T-helper 17 cell (primary cell): ENCODE measurements around the gene CAMSAP1. TPM values are rescaled to one million over a fixed set of nuclear protein-coding genes. Genes with fewer than 3 reads are reported as not detected.

Experiments used
- ATAC-seq: fragments of 150-1000 bp; cut with Tn5 transposase; 2 replicates; pipeline ENCODE4 v1.10.0; 2021; ENCODE audit warnings: mild to moderate bottlenecking, moderate library complexity
- DNase-seq, 3 donors: peaks; one replicate each; pipeline versions ENCODE4 v3.0.0 to v3.0.0-alpha.2; 2020 to 2021
- H3K9me3 ChIP-seq: one replicate; pipeline ENCODE4 v1.7.0; 2013; ENCODE audit warnings: low read length, mild to moderate bottlenecking; ENCODE audit not compliant: control insufficient read depth, poor library complexity, severe bottlenecking
- H3K27ac Mint-ChIP-seq: one replicate; pipeline ENCODE4 v1.8.0; 2022; ENCODE audit warnings: mild to moderate bottlenecking, moderate library complexity, mixed read lengths
- H3K27me3 Mint-ChIP-seq: one replicate; pipeline ENCODE4 v1.8.0; 2022; ENCODE audit warnings: mixed read lengths
- H3K36me3 Mint-ChIP-seq: one replicate; pipeline ENCODE4 v1.8.0; 2022; ENCODE audit warnings: low read depth, mixed read lengths
- H3K4me1 Mint-ChIP-seq: one replicate; pipeline ENCODE4 v1.8.0; 2022; ENCODE audit warnings: mild to moderate bottlenecking, mixed read lengths
- H3K4me3 Mint-ChIP-seq: one replicate; pipeline ENCODE4 v1.8.0; 2022; ENCODE audit warnings: mild to moderate bottlenecking, moderate library complexity, mixed read lengths
- total RNA-seq, 4 donors: library from RNA in 2 of 4; stranded (reverse) in 2 of 4; gene quantifications; one replicate each; pipeline ENCODE4 v1.2.3 and lab custom pipeline; 2022 to 2026

The CAMSAP1 gene
- total RNA-seq, 2 donors from 2014 or later: 32.6 to 39.3 TPM

- Mint-ChIP-seq H3K4me1 (peaks cover 57% of the 10 kb centered on the region), H3K27ac (peak overlapping the region; percentile 97), H3K27me3 (no peaks in the 10 kb centered on the region), H3K4me3 (peak overlapping the region; percentile 66), H3K36me3 (peaks cover 4% of the 10 kb centered on the region)
- ATAC-seq (peak; percentile 46), DNase-seq (peak in 1 of 3 donors; percentile 36)
- no peaks in the 10 kb centered on the region for H3K9me3 ChIP-seq
Observed at GRCh38 chr9:135883410-135884089, 23.8 kb downstream of the CAMSAP1 start.

DNA sequence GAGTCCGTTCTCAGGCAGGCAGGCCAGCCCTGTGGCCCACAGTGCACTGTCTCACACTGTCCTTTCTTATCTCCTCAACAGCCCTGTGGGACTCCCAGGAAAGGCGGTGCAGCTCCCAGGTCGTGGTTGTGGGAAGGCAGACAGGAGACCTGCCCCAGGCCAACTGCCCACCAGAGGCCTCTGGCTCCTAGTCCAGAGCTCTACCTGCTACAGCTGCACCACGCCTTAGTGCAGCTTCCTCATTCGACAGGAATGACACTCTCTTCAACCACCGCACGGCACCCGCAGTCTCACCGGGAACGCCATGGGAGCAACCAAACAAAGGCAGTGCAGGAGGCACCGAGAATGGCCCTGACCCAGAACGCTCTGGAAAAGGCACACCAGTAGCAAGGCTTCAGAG lies 25.3 kb downstream of the CAMSAP1 start:
- H3K36me3 Mint-ChIP-seq: peaks cover 4% of the 10 kb centered on the region
- H3K27me3 Mint-ChIP-seq: no peaks in the 10 kb centered on the region
- DNase-seq: no peak
- H3K27ac Mint-ChIP-seq: peak overlapping the region; percentile 97
- peaks cover 61% of the 10 kb centered on the region for H3K4me1 Mint-ChIP-seq
- H3K4me3 Mint-ChIP-seq: no peak overlapping the region
- no peak for ATAC-seq
- H3K9me3 ChIP-seq: no peaks in the 10 kb centered on the region

GRCh38 chr9:135880438-135880837 lies 26.9 kb downstream of the CAMSAP1 start:
- Mint-ChIP-seq H3K27ac (no peak overlapping the region), H3K4me1 (peaks cover 51% of the 10 kb centered on the region), H3K4me3 (no peak overlapping the region), H3K36me3 (peaks cover 4% of the 10 kb centered on the region), H3K27me3 (no peaks in the 10 kb centered on the region)
- no peaks in the 10 kb centered on the region for H3K9me3 ChIP-seq
- DNase-seq: no peak
- no peak for ATAC-seq

DNA sequence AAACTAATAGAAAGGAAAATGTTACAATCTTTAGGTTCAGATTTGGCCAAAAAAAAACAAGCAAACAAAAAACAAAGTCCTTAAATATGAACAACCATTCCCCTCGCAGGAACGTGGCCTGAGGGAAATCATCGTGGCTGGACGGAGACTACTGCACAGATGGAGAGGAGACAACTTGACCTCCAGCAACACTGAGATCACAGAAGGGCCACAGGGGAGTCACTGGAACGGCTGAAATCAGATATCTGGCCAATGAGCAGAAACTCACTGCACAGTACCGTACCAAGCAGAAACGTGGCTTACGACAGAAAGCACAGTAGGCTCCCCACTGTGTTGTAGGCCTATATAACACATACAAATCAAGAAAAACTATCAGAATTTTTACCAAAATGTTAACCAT lies 27.7 kb downstream of the CAMSAP1 start:
- Mint-ChIP-seq H3K27ac (no peak overlapping the region), H3K4me1 (peaks cover 47% of the 10 kb centered on the region), H3K36me3 (peaks cover 4% of the 10 kb centered on the region), H3K4me3 (no peak overlapping the region), H3K27me3 (no peaks in the 10 kb centered on the region)
- H3K9me3 ChIP-seq: no peaks in the 10 kb centered on the region
- DNase-seq (no peak), ATAC-seq (no peak)

DNA sequence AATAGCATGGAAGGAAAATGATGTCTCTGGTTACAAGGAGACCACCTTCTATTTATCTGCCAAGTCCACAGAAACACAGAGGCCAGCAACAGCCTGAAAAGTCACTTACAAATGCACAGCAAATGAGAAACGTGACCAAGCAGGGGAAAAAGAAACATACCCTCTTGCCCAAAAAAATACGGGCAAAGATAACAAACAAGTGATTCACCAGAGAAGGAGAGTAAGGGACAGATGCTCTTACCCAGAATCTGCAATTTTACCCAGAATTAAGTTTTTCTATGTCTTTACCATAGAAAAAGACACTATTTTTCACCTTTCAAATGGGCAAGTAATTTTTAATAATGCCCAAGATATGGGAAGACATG lies 28.1 kb downstream of the CAMSAP1 start:
- peak overlapping the region; percentile 78 for H3K27ac Mint-ChIP-seq
- no peaks in the 10 kb centered on the region for H3K27me3 Mint-ChIP-seq
- H3K4me3 Mint-ChIP-seq: no peak overlapping the region
- H3K36me3 Mint-ChIP-seq: peaks cover 4% of the 10 kb centered on the region
- ATAC-seq (no peak), DNase-seq (no peak)
- peaks cover 43% of the 10 kb centered on the region for H3K4me1 Mint-ChIP-seq
- H3K9me3 ChIP-seq: no peaks in the 10 kb centered on the region

GRCh38 chr9:135878528-135879236 lies 28.7 kb downstream of the CAMSAP1 start:
- no peak overlapping the region for H3K4me3 Mint-ChIP-seq
- no peak for DNase-seq
- ATAC-seq: no peak

DNA sequence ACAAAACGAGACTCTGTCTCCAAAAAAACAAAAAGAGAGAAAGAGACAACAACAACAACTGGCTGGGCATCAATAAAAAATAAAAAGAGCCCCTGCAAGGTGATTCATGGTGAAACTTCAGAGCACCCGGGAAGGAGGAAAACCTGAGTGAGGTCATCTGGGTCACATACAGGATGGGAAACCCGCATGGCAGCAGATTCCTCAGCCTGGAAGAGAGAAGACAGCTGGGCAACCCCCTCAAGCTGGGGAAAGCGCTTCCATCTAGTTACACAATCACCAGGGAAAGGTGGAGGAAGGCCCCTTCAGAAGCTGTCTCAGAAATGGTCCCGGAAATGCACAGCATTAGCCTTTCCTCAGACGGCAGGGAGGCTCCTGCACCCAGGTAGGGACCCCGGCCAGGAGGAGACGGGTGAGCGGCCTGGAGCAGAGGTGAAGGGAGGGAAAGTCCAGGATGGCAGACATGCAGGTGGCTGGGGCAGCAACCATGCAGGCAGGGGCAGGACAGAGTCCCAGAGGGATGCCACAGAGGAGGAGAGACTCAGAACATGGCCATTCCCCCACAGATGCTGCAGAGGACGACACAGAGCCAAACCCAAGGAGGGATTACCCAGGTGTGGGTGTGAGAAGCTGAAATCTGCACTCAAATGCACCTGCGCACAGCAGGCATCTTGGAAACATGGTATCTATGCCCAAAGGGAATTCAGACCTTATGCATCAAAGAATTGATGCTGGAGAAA lies 29.4 kb downstream of the CAMSAP1 start:
- Mint-ChIP-seq H3K4me3 (peak overlapping the region; percentile 31), H3K36me3 (peaks cover 4% of the 10 kb centered on the region), H3K27me3 (no peaks in the 10 kb centered on the region), H3K4me1 (peaks cover 35% of the 10 kb centered on the region), H3K27ac (peak overlapping the region; percentile 84)
- no peaks in the 10 kb centered on the region for H3K9me3 ChIP-seq
- DNase-seq (no peak), ATAC-seq (no peak)

More at GRCh38 chr9:135878528-135879236, 28.7 kb downstream of the CAMSAP1 start:
- H3K36me3 Mint-ChIP-seq: peaks cover 4% of the 10 kb centered on the region
- H3K9me3 ChIP-seq: no peaks in the 10 kb centered on the region
- peak overlapping the region; percentile 78 for H3K27ac Mint-ChIP-seq
- H3K4me1 Mint-ChIP-seq: peaks cover 39% of the 10 kb centered on the region
- H3K27me3 Mint-ChIP-seq: no peaks in the 10 kb centered on the region

DNA sequence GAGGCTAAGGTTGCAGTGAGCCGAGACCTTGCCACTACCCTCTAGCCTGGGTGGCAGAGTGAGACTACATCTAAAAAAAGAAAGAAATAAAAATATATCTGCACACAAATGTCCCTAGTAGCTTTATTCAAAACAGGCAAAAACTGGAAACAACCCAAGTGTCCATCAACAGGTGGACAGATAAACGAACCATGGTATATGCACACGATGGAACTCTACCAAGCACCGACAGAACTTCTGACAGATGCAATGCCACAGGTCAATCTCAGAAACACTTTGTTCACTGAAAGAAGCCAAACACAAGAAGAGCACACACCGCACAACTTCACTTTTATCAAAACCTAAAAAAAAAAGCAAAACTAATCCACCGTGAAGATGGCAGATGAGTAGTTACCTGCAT lies 30.4 kb downstream of the CAMSAP1 start:
- H3K9me3 ChIP-seq: no peaks in the 10 kb centered on the region
- no peak for ATAC-seq
- Mint-ChIP-seq H3K27ac (peak overlapping the region; percentile 84), H3K4me1 (peaks cover 34% of the 10 kb centered on the region), H3K27me3 (no peaks in the 10 kb centered on the region), H3K36me3 (peaks cover 4% of the 10 kb centered on the region), H3K4me3 (no peak overlapping the region)
- no peak for DNase-seq

DNA sequence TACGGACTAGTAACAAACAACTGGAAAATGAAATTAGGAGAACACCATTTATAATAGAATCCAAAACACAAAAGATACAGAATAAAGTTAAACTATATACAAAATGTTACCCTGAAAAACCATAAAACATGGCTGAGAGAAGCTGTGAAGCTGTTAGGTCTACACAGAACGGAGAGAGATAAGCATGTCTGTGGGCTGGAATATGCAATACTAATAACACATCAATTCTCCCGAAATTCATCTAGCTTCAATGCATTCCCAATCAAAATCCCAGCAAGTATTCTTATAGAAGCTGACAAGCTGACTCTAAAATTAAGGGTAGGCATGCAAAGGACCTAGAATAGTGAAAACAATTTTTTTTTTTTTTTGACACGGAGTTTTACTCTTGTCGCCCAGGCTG lies 32.5 kb downstream of the CAMSAP1 start:
- Mint-ChIP-seq H3K36me3 (peaks cover 4% of the 10 kb centered on the region), H3K4me1 (peaks cover 40% of the 10 kb centered on the region), H3K27ac (no peak overlapping the region), H3K4me3 (no peak overlapping the region), H3K27me3 (no peaks in the 10 kb centered on the region)
- ATAC-seq (no peak), DNase-seq (no peak)
- no peaks in the 10 kb centered on the region for H3K9me3 ChIP-seq

DNA sequence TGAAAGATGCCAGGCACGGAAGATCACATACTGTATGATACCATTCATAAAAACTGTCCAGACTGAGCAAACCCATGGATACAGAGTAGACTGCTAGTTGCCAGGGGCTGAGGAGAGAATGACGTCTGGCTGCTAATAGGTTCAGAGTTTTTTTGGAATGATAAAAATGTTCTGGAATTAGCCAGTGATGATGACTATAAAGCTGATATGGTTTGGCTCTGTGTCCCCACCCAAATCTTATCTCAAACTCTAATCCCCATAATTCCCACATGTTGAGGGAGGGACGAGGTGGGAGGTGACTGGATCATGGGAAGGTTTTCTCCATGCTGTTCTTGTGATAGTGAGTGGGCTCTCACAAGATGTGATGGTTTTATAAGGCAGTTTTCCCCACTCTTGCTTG lies 37.4 kb downstream of the CAMSAP1 start:
- H3K27ac Mint-ChIP-seq: no peak overlapping the region
- ATAC-seq: no peak

DNA sequence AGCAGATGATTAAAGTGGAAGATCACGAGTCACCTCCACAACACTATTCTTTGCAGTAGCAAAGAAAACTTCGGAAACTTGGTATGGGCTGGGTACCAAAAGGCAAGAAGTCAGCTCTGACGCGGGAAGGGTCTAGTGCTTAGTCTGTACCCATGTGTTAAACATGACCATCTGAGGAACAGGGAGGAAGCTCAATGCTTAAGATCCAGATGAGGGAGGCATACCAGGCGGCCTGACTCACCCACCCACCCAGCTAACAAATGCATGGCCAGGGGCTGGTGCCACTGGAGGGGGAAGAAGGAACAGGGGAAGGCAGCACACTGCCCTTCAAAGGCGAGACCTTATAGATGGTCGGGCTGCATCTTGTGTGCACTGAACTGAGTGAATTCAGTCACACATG lies 41.8 kb downstream of the CAMSAP1 start:
- H3K36me3 Mint-ChIP-seq: peaks cover 2% of the 10 kb centered on the region
- H3K9me3 ChIP-seq: no peaks in the 10 kb centered on the region
- DNase-seq (no peak), ATAC-seq (no peak)
- no peak overlapping the region for H3K4me3 Mint-ChIP-seq
- H3K4me1 Mint-ChIP-seq: peaks cover 39% of the 10 kb centered on the region
- H3K27me3 Mint-ChIP-seq: no peaks in the 10 kb centered on the region
- peak overlapping the region; percentile 71 for H3K27ac Mint-ChIP-seq

More for the DNA sequence above, 37.4 kb downstream of the CAMSAP1 start:
- H3K36me3 Mint-ChIP-seq: peaks cover 2% of the 10 kb centered on the region
- no peak for DNase-seq
- no peaks in the 10 kb centered on the region for H3K9me3 ChIP-seq
- H3K4me3 Mint-ChIP-seq: no peak overlapping the region
- H3K4me1 Mint-ChIP-seq: peaks cover 30% of the 10 kb centered on the region
- no peaks in the 10 kb centered on the region for H3K27me3 Mint-ChIP-seq

- Mint-ChIP-seq H3K36me3 (peaks cover 2% of the 10 kb centered on the region), H3K27ac (peak overlapping the region; percentile 71), H3K4me1 (peaks cover 37% of the 10 kb centered on the region), H3K27me3 (no peaks in the 10 kb centered on the region), H3K4me3 (no peak overlapping the region)
- ATAC-seq: peak; percentile 59
- peak; percentile 39 to 75 (median 40) for DNase-seq
- H3K9me3 ChIP-seq: no peaks in the 10 kb centered on the region
Observed at GRCh38 chr9:135864447-135865049, 42.8 kb downstream of the CAMSAP1 start.

DNA sequence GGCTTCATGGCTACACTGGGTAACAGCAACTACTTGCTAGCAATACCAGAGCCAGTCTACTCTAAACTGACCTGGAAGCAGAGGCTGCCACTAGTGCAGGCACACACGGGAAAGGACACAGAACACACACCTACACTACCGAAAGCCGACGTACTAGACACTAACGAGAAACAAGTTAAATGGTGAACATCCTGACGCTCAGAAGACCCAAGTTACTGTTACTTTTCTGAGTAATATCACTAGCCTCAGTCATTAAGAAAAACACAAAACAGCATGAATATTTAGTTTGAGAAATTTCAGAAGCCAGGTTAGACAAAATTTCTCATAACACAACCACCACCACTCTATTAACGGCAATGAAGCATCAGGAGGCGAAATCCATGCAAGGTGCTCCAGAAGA lies 44.5 kb downstream of the CAMSAP1 start:
- no peaks in the 10 kb centered on the region for H3K27me3 Mint-ChIP-seq
- H3K9me3 ChIP-seq: no peaks in the 10 kb centered on the region
- no peak for ATAC-seq
- peaks cover 2% of the 10 kb centered on the region for H3K36me3 Mint-ChIP-seq
- peaks cover 34% of the 10 kb centered on the region for H3K4me1 Mint-ChIP-seq
- H3K4me3 Mint-ChIP-seq: no peak overlapping the region
- DNase-seq: no peak
- H3K27ac Mint-ChIP-seq: no peak overlapping the region
